ENCODE results near the gene FRMPD1. TPM values are rescaled to one million over a fixed set of nuclear protein-coding genes. Genes with fewer than 3 reads are reported as not detected.

The FRMPD1 gene
- total RNA-seq, result not detected in 2 replicates

DNA sequence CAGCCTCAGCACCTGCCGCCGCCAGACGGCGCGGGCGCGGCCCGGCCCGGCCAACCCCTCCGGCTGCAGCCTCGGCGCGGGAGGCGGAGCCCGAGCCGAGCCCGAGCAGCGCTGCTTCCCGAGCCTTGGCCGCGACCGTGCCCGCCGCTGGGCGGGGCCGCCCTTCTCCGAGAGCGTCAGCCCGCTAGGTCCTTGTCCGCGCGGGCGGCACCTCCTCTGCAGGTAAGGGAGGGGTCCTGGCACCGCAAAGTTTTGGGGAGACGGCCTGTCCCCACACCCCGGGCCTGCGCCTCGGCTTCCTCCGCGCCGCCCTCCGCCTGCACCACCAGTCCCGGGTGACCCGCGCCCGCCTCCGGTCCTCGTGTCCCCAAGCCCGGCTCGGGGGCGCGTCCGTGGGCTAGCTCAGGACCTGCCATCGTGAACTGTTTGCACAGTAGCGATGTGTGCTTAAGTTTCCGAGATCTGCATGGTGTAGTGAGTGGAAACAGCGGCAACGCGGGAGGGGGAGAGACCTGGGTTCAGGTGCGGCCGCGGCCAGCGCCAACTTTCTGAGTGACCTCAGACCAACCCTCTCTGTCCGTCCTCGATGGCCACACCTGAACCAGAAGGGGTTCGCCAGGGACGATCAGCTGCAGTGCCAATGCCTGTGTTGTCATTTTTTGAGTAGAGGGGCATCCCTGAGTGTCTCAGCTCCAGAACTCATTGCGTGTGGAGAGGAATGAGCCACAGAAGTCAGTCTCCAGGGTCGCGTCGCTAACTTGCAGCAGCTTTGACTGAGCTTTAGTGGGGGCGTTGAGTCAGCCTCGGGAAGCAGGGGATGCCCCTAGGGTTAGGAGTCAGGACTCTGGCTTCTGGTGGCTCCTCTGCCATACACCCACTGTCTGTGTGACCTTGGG is at the start of gene FRMPD1:
FRMPD1 (plus strand) TSS at position 82 of the 896 bp plus-strand sequence. CDS start 41,688 bp downstream, outside the sequence.

GRCh38 chr9:37753489-37754190 is 102.9 kb downstream of the FRMPD1 start, which contains the start of gene TRMT10B:
TSS of gene TRMT10B (plus strand) at chr9:37753805. CDS start at chr9:37761932, 8,127 bp downstream.

GRCh38 chr9:37784616-37785483 is 134.1 kb downstream of the FRMPD1 start, which contains the start of gene EXOSC3:
TSS of gene EXOSC3 (minus strand) at chr9:37785064. CDS start at chr9:37785044, 20 bp downstream.

Other genes starting within 250 kb of the FRMPD1 start
- 159 and 163 TPM in 2 replicates for gene GRHPR, start 228.3 kb upstream of the FRMPD1 start, total RNA-seq
- gene ZBTB5, start 185.5 kb upstream of the FRMPD1 start, total RNA-seq, result 12.1 and 13.5 TPM in 2 replicates
- 20.8 and 20.9 TPM in 2 replicates for gene POLR1E, start 165.0 kb upstream of the FRMPD1 start, total RNA-seq
- gene FBXO10, start 74.6 kb upstream of the FRMPD1 start, total RNA-seq, result 10.9 and 11.8 TPM in 2 replicates
- 136 and 141 TPM in 2 replicates for gene TOMM5, start 58.4 kb upstream of the FRMPD1 start, total RNA-seq
- 3.1 and 3.3 TPM in 2 replicates for gene TRMT10B, start 102.9 kb downstream of the FRMPD1 start, total RNA-seq
- gene EXOSC3, start 134.1 kb downstream of the FRMPD1 start, total RNA-seq, result 21.9 and 22.7 TPM in 2 replicates
- 22.2 and 24.5 TPM in 2 replicates for gene DCAF10, start 149.8 kb downstream of the FRMPD1 start, total RNA-seq